Activated T-cell treated with anti-CD3 and anti-CD28 coated beads, Interleukin-2, amount 50 U/mL, for 48 hours (primary cell): ENCODE results near the gene PRKCSH.
"Not testable (repeated sequence)": the region's sequence is repeated elsewhere in the genome, so short reads cannot be mapped to it uniquely, and the experiment has no call there.

ENCODE experiments used
- DNase-seq, 2 experiments: peaks; one replicate each; pipeline ENCODE4 v3.0.0-alpha.2; 2020

The PRKCSH gene

DNA sequence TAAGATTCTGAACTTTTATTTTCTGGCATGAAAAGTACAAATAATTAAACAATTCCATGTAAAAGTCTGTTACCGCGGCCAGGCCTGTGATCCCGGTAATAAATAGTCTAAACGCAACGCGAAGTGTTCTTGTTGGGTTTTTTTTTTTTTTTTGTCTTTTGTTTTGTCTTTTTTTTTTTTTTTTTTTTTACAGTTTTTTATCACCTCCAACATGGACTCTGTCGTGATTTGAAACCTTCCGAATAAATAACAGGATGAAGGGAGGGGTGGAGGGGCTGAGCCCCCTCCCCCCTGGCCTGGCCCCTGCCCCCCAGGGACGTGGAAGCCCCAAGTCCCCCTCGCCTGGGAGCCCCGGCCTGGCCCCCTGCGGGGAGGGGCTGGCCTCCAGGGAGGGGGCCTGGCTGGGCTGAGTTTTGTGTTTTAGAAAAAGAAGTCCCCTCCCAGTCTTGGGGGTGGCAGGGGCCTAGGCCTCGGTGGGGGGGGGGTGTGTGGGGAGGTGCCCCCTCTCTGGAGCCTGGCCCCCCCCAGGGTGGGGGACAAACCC is 16.0 kb downstream of the PRKCSH start:
- no peak for DNase-seq

GRCh38 chr19:11451871-11452619 is 16.6 kb downstream of the PRKCSH start:
- DNase-seq = no peak

DNA sequence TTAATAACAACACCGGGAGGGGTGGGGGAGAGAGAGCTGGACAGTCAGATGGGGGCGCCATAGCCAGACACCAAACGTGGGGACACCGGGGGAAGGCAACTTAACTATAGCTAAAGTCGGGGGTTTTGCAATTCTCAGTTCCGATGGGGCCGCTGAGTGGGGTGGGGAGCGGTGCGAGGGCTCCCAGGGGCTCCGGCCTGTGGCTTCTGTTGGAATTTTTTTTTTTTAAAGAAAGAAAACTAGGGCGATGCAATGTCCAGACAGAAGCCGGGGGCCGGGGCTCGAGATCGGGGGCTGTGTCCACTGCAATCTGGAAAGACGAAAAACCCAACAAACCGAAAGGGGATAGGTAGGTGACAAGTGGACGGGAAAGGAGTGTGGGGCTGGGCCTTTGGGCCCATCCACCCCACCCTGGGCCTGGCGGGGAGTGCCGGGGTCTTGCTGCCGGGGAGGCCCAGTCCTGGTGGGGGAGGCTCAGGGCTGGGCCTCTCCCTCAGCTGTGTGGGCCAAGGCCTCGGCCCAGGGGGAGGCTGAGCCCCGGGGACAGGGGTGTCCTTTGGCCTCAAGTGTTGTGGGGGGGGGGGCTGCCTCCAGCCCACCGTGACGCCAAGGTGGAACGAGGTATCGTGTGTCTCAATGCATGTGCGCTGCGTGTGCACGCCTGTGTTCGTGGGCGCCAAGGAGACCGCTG is 17.3 kb downstream of the PRKCSH start:
- no peak for DNase-seq

DNA sequence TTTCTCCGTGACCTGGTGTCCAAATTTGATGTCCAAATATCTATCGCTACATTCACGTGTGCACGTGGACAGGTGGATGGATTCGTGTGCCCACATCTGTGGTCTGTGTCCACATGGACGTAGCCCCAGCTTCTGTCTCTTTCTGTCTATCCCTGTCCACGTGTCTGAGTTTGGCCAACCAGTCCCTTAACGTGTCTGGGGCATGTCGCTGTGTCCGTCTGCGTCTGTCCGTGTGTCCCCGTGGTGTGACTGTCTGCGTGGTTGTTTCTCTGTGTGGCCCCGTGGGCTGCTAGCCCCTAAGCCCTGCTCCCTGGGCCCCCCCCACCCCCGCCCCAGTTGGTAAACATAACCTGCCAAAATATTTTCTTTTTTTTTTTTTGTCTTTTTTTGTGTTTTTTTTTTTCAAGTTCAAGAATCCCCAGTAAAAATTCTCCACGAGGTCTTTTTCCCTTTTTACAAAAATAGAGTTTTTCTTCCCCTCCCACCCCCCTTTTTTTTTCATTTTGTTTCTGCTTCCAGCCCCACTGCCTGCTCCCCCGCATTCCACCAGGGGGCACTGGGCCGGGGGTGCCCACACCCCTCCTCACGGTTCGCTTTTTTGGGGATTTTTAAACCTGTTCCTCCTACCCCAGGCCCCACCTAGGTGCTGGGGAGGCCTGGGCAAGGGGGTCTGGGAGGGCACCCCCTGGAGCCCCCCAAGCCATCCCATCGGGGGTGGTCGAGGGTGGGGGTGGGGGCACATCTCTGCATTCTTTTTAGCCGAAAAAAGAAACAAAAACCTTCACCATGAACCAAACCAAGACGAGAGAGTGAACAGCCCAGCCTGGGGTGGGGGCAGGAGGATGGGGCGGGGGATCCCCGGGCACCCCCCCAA is 18.3 kb downstream of the PRKCSH start:
- DNase-seq = peak; percentile 33 to 39

- not testable (repeated sequence) for DNase-seq
Measured at GRCh38 chr19:11455233-11455554, 19.8 kb downstream of the PRKCSH start.

GRCh38 chr19:11456659-11457058 is 21.2 kb downstream of the PRKCSH start:
- DNase-seq = no peak

DNA sequence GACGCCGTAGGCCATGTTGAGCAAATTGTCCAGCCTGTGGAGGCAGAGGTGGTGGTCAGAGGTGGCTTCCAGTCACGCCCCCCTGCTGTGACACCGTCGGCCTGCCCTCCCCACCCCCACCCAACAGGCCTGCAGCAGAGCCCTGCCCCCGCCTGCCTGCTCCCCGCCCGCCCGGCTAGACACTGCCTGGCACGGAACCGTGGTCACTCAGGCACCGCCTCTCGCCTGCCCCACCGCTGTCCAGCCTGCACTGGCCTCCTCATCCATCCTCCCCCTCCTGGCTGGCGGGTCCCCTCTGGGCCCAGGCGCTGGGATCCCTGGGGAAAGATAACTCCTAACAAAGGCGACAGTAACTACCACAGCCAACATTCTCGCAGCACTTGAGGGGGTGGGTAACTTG is 21.7 kb downstream of the PRKCSH start:
- no peak for DNase-seq

DNA sequence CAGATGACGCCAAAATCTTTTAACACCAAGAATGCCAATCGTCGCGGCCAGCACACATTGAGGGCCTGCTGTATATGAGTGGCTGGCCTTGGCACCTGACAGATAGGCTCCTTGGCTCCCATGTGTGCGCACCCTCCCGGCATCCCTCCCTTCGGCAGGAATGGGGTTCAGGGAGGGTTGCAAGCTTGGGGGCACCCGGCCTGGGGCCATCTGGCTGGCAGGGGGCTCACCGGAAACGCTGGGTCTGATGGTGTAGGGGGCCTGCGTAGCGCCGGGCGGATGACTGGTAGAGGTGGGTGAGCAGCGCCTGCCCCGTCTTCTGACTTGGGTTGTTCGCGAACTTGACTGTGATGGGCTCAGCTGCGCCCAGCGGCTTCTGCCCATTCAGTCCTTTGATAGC is 22.4 kb downstream of the PRKCSH start:
- DNase-seq = no peak

DNA sequence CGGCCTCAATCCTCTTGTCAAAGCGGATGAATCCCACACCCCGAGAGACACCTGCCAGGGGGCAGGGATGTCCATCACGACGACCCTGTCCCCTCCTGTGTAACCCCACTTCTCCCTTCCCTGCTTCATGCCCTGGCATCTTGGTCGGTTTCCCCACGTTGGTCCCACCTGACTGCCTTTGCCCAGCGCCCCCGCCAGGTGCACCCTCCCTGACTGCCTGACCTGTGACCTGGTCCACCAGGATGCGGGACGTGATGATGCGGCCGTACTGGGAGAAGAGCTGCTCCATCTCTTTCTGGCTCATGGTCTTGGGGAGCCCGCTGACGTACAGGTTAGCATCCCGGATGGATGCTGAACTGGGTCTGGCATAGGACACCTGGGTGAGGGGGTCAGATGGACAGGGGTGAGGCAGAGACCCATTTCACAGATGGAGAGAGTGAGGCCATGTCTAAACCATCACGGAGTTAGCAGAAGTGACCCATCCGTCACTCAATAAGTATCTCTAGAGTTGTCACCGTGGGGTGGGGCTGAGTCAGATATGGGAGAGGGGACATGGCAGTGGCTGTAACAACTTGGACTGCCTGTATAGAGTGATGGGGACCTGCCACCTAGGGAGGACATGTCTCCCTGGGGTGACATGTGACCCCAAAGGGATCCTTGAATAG is 22.9 kb downstream of the PRKCSH start:
- DNase-seq = no peak

GRCh38 chr19:11458912-11459311 is 23.5 kb downstream of the PRKCSH start:
- DNase-seq = not testable (repeated sequence)

GRCh38 chr19:11460207-11460606 is 24.8 kb downstream of the PRKCSH start:
- DNase-seq = peak; percentile 39 to 49

GRCh38 chr19:11461453-11461852 is 26.0 kb downstream of the PRKCSH start:
- no peak for DNase-seq

DNA sequence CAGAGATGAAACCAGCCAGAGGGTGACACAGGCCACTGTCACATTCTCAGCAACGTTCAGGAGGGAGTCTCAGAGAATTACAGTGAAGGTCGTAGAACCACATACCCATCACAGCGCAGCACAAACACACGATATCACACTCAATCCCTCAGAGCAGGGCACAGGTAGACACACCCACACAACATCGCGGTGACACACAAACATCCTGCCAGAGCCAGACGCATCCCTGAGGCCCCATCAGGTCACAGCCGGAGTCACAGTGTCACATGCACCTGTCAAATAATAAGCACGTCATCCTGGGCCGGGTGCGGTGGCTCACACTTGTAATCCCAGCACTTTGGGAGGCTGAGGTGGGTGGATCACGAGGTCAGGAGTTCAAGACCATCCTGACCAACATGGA is 28.0 kb downstream of the PRKCSH start:
- no peak for DNase-seq

DNA sequence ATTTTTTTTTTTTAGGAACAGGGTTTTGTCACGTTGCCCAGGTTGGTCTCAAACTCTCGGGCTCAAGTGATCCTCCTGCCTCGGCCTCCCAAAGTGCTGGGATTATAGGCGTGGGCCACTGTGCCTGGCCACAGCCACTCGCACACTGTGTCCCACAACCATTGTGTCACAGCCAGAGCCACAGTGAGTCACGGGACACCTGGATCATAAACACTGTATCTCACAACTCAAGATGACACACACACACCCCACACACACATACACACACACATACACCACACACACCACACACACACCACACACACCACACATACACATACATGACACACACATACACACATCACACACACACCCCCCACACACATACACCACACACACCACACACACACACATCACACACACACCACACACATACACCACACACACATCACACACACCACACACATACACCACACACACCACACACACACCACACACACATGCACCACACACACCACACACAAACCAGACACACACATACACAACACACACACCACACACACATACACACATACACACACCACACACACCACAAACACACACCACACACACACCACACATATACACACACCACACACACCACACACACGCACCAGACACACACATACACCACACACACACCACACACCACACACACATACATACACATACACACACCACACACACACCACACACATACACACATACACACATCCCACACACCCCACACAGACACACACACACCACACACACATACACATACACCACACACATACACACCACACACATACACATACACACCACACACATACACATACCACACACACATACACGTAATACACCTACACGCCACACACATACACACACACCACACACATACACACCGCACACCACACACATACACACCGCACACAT is 29.2 kb downstream of the PRKCSH start:
- DNase-seq = no peak

- DNase-seq = no peak
Measured at GRCh38 chr19:11465600-11465999, 30.2 kb downstream of the PRKCSH start.

- not testable (repeated sequence) for DNase-seq
Measured at GRCh38 chr19:11468266-11468845, 32.9 kb downstream of the PRKCSH start.

- no peak for DNase-seq
Measured at GRCh38 chr19:11473725-11474124, 38.3 kb downstream of the PRKCSH start.

DNA sequence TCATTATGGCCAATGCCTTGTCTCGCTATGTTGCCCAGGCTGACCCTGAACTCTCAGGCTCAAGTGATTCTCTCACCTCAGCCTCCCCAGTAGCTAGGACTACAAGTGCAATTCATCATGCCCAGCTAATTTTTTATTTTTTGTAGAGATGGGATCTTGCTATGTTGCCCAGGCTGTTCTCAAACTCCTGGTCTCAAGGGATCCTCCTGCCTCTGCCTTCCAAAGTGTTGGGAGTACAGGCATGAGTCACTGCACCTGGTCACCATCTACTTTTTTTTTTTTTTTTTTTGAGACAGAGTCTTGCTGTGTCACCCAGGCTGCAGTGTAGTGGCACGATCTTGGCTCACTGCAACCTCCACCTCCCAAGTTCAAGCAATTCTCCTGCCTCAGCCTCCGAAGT is 39.9 kb downstream of the PRKCSH start:
- not testable (repeated sequence) for DNase-seq

DNA sequence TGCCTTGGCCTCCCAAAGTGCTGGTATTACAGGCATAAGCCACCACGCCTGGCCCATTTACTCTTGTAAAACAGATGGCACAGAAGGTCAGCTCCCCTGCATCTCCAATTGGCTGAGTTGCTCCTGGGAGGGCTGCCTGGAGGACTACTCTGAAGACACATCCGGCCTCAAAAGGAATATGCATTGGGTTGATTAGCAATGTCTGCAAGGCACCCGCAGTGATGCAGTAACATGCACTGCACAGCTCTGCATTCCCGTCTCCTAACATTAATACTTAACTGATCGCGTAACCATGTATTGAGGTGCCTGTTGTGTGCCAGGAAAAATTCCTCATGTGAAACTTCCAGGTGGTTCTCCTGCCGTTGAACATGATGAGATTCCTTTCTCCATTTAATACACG is 40.4 kb downstream of the PRKCSH start:
- no peak for DNase-seq

- DNase-seq = no peak
Measured at GRCh38 chr19:11478167-11479089, 43.0 kb downstream of the PRKCSH start.
